GM18520 (cell line): Measurements from ENCODE around the gene FOXL1.

Experiments
- ATAC-seq: cut with Tn5 transposase; IDR thresholded peaks from one replicate; pipeline ENCODE4 v1.9.1; 2021; ENCODE audit not compliant: unreplicated experiment

Gene FOXL1

DNA sequence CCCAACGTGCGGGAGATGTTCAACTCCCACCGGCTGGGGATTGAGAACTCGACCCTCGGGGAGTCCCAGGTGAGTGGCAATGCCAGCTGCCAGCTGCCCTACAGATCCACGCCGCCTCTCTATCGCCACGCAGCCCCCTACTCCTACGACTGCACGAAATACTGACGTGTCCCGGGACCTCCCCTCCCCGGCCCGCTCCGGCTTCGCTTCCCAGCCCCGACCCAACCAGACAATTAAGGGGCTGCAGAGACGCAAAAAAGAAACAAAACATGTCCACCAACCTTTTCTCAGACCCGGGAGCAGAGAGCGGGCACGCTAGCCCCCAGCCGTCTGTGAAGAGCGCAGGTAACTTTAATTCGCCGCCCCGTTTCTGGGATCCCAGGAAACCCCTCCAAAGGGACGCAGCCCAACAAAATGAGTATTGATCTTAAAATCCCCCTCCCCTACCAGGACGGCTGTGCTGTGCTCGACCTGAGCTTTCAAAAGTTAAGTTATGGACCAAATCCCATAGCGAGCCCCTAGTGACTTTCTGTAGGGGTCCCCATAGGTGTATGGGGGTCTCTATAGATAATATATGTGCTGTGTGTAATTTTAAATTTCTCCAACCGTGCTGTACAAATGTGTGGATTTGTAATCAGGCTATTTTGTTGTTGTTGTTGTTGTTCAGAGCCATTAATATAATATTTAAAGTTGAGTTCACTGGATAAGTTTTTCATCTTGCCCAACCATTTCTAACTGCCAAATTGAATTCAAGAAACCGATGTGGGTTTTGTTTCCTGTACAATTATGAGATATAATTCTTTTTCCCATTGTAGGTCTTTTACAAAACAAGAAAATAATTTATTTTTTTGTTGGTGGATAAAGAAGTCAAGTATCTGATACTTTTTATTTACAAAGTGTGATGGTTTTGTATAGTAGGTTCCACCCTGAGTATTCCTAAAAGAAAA, 9.4 kb upstream of the FOXL1 start:
- ATAC-seq: no peak

DNA sequence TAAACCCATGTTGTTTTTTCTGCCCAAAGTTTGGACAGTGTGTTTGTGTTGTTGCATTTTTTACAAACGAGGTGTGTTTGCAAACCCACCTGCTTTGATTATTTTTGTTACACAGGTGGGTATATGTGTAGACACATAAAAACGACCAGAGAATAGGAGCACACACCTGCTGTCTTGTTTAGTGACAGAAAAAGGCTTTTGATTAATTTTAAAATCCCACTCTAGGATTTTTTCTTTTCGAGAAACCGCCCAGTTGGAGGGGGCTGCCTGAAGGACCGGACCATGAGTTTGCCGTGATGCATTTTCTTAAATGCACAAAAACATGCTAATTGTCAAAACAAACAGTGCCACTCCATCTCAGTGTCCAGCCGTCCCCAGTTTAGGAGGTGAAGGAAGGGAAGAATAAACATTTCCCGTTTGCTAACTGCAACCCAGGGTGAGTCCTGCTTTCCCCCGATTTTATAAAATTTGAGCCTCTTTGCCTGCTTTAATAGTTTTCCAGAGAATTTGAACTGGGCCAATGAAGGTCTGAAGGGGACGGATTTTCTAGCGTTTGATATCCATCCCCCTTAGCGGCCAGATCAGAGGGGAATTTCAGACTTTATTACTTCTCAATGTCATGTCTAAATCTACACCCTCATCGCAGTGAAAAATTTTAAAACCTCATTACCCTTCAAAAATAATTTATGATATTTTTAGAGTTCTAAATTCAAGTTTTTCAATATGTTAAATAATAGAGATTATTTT, 8.5 kb upstream of the FOXL1 start:
- no peak for ATAC-seq

DNA sequence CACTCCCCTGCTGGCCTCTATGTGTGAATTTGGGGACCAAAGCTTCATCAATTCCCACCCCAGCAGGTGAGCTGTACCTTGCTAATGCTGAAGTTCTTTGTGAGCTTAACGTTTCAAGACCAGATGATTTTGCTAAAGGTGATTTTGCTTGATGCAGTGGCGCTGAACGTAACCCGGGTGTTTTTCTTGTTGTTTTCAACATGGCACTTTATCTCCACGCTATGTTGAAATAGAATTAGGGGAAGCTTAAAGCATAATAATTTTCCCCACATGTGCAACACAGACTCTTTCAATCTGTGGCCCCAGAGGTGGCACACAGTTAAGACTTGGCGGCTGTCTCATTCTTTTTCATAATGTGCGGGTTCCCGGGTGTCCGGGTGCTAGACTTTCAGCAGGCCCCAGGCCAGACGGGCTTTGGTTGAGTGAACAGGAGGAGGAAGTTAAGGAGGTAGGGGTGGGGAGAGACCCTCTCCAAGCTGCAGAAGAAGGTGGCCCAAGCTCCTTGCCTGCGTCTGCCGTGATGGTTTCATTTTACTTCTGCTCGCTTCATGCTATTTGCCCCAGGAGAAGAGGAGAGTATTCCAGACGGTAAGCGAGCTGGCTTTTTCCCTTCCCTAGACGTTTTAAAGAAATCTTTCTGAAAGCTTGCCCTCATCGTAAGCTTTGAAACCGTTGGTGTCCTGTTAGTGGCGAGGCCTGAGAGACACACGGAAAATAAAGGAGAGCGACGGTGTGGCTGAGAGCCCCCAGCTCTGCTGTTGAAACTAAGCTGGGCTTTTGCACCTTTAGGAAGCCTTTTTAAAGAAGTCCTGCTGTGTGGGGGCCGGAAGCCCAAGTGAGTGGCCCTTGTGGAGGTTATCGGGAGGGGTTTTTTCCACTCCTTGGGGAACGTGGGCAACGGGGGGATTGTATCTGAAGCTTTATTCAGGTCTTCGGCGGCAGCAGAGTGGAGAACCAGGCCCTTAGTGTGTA, 7.5 kb upstream of the FOXL1 start:
- no peak for ATAC-seq

DNA sequence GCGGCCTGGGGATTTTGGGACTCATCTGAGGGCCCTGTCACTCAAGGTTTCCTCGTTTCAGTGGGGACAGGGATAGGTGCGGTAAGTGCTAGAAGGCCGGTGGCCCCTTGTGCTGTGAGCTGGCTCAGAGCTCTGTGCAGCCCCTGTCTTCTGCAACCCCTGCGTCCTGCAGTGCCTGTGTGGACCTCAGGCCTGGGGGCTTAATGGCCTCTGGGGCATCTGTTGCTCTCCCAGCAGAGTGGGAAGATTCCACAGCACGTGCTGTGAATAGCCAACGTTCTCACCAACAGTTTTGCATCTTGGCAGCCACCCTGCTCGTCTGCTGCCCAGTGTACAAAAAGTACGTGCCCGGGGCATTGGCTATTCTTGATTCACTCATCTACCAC, 6.8 kb upstream of the FOXL1 start:
- no peak for ATAC-seq

DNA sequence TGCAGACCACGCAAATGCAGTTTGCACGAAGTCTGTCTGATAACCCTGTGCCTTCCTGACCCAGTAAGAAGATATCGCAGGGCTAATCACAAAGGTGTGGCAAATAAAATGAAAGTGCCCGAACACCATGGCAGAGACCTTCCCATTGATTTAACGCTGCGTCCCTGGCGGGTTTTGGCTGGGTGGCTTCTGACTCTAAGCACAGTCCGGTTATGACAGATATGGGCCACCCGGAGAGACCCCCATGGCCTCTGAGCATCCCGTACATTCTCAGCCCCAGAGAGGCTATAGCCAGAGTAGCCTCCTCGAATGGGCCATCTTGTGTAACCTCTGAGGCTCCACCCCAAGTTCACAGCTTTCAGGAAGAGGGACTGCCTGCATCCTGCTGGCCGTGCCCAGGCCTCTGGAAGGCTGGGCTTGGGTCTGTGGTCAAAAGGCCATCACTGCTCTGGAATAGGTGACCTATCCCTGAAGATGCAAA, 6.3 kb upstream of the FOXL1 start:
- no peak for ATAC-seq

DNA sequence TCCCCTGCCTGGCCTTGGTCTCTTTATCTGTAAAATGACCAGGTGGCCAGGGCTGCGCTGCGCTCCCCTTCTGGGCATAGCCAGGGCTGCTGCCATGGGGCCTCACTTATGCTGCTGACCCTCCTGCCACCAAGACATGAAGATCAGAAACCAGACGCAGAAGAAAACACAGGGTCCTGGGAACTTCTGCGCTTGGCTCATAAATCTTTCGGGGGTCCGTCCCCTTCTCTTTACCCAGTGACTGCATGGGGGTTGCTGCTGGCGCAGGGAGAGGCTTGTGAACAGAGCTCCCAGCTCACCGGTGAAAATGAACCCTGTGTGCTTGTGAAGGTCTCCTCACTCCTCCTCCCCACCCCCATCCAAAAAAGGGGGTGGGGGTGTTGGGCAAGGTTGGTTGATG, 5.7 kb upstream of the FOXL1 start:
- no peak for ATAC-seq

DNA sequence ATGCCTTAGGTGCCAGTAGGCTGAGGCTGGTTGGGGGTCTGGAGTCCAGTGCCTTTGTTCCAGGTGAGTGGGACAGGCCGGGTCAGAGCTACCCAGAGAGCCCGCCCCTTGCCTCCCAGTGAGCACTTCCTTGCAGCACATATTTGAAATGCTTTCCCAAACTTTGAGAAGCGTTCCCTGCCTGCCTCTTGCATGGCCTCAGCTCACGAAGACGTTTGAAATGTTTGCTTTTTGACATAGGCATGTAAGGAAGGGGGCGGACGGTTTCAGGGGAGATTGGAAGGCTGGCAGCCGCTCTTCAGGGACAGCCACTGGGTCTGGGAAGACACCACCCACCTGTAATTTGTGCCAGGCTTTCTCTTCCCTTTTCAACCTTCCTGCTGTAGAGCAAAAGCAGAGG, 5.1 kb upstream of the FOXL1 start:
- ATAC-seq: no peak

DNA sequence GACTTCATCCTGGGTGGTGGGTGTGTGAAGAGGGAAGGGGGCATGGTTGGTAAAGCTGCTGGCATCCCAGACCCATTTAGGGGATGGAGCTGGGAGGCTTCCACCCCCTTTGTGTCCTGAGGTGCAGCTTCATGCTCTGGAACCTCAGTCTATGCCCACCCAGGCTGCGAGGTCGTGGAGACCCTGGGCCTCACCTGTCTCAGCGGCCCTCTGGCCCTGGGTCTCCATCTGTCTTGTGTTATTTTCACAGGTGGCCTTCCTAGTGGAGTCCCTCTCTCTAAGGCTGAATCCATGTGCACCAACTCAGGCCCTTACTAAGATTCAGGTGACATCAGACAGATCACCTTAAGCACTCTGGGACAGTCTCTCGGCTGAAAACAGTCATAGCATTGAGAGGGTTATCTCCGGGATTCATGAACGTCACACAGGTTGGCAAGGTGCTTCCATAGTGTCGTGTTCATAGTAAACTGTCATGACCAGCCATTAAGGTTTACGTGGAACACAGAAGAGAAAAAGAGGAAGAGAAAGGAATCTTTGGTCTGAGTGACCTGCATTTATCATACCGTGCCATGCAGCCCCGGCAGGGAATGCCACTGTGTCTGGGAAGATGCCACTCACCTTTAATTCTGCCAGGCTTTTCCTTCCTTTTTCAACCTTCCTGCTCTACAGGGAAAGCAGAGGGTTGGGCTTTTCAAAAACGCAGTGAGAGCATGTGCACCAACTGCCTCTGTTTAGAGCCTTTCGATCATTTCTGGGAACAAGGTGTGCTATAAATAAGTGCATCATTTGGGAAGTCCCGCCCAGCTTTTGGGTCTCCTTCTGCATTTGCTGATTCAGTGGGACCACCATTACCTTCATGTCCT, 4.5 kb upstream of the FOXL1 start:
- ATAC-seq: no peak

DNA sequence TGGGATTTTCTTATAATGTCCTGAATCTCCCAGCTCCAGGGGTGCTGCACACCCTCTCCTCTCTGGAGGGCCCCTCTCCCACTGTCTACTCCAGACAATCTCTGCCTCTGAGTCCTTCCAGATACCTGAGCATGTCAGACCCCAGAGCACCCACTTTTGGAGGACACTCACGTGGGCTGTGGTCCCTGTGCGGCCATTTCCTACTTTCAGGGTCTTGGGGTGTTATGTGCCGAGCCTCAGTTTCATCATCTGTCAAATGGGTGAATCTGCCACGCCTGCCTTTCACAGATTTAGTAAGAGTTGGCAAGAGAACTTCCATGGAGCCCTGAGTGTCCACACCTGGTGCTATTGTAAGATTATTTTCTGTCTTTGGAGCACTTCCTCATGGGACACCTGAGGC, 3.7 kb upstream of the FOXL1 start:
- ATAC-seq: no peak

DNA sequence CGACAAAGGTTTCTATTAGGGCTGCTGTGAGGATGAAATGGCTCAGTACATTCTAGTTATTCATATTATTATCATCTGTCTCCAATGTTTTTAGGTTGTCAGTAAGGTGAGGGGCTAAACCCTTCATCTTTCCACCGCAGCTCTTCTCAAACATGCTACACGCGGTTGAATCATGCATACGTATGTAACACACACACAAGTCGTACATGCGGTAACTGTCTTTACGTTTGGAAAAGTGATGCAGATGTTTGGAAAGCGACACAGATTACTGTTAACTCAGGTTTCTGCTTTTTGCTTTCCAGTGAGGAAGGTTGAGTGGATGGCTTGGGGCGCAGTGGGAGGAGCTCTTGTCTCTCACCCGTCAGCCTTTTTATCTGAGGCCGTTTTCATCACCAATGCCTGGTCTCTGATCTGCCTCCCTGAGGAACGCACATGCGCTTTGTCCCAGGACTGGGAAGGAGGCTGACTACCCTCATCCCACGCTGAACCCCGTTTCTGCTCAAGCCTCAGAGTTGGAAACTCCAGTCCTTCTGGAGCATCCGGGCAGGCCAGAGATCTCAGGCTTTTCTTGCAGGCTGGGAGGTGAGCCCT, 3.2 kb upstream of the FOXL1 start:
- ATAC-seq: no peak

DNA sequence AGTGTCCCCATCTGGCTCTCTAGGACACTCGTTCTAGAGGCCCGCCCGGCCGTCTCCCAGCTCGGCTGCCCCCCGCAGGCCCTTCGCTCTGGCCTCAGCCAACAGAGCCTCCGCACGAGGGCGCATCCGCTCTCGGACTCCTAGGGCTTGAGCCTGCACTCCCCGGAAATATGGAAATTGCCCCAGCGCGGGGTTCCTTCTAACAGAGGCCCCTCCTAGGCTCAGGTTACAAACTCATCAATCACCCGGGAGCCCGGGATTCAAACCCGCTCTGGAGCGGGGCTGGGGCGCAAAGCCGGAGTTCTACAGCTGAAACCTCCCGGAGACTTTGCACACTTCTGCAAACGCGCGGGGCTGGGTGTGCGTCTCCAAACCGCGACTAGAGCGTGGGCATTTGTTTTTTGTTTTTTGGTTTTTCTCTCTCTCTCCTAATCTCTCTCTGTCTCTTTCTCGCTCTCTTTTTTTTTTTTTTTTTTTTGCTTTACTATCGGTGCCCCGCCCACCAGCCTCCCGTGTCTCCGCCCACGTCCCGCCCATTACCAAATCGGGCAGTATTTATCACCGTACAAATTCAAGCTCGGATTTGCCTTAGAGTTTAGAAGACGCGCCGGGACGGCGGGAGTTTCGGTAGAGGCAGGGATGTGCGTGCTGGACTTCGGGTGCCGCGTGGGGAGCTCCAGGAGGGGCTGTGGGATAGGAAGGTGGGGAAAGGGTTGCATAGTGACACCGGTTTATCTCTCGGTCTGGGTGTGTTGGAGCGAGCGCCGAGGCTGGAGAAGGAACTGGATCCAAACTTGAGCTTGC, 2.4 kb upstream of the FOXL1 start:
- no peak for ATAC-seq

DNA sequence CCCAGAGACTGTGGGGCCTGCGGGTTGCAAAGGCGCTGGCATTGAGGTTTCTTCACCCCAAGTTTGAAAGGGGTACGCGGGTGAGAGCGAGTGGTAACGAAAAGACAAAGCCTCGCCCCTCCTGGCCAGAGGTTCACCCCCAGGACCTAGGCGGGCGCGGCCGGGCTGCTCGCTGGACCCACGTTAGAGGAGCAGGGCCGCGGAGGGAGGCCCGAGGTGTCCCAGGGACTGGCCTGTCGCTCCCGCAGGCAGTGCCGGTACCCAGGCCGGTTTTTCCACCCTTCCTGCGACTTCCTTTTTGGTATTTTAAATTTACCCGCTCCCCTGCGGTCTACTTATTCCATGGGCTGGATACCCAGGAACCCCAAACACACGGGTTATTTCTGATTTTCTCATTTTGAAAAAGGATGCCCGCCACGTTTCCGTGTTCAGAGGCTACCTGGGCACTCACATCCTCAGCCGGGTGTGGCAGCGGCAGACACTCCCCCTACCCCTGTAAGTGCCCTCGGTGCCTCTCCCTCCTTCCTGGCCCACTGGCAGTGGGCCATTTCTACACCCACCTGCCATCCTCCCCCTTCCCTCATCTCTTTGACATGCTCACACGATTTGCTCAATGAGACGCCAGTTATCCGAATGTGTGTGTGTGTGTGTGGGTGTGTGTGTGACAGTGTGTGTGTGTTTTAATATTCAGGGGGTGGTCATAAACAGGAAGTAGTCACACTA, 1.6 kb upstream of the FOXL1 start:
- no peak for ATAC-seq

DNA sequence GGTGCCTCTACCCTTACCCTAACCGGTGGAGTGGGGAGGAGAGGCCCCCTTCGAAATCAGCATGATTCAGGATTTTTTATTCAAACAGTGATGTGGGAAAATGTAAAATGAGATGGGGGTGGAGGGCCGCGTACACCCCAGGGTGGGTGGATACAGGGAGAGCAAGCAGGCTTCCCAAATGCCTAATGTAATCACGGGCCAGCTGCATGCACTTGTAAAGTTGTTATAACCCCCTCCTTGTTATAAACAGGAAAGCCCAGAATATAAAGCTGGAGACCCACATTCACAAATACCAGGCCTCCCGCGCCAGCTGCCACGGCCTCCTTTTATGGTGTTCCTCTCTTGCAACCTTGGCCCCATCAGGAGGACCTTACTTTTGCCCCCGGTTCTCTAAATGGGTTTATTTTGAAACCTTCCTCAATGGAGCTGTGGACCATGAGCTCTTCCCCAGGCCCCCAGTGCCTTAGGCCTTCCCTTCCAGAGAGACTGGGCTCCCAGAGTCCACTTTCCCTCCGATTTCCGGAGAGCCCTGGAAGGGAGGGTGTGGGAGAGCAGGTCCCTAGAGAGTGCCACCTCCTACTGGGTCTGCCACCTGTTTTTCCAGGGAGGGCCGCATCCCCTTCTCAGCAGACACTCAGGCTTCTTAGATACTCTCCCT, 906 bp upstream of the FOXL1 start:
- ATAC-seq: no peak

DNA sequence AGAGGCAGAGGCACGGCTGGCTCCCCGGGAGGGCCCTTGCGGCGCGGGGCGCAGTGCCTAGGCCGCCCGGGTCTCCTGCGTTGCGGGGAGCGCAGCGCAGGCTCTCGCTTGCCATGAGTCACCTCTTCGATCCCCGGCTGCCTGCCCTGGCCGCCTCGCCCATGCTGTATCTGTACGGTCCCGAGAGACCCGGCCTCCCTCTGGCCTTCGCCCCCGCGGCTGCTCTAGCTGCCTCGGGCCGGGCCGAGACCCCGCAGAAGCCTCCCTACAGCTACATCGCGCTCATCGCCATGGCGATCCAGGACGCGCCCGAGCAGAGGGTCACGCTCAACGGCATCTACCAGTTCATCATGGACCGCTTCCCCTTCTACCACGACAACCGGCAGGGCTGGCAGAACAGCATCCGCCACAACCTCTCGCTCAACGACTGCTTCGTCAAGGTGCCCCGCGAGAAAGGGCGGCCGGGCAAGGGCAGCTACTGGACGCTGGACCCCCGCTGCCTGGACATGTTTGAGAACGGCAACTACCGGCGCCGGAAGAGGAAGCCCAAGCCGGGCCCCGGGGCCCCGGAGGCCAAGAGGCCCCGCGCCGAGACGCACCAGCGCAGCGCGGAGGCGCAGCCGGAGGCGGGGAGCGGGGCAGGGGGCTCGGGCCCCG, 390 bp downstream of the FOXL1 start:
- ATAC-seq: no peak

DNA sequence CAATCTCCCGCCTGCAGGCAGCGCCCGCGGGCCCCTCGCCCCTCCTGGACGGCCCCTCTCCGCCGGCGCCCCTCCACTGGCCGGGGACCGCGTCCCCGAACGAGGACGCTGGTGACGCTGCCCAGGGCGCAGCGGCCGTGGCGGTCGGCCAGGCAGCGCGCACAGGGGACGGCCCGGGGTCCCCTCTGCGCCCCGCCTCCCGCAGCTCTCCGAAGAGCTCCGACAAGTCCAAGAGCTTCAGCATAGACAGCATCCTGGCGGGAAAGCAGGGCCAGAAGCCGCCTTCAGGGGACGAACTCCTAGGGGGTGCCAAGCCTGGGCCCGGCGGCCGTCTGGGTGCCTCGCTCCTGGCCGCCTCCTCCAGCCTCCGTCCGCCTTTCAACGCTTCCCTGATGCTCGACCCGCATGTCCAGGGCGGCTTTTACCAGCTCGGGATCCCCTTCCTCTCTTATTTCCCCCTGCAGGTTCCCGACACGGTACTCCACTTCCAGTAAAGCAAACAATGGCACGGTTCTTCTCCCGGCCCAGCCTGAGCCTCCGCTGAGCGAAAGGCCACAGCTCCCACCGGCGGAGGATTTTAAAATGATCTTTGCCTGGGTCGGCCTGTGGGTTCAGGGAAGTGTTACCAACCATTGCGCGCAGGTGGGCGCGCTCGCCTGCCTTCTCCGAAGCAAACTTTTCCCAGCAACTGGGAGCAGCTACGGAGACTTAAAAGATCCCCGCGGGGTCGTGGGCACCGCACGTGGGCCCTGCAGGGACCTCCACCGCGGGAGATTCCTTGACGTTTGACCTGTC, 1.1 kb downstream of the FOXL1 start:
- ATAC-seq: no peak

DNA sequence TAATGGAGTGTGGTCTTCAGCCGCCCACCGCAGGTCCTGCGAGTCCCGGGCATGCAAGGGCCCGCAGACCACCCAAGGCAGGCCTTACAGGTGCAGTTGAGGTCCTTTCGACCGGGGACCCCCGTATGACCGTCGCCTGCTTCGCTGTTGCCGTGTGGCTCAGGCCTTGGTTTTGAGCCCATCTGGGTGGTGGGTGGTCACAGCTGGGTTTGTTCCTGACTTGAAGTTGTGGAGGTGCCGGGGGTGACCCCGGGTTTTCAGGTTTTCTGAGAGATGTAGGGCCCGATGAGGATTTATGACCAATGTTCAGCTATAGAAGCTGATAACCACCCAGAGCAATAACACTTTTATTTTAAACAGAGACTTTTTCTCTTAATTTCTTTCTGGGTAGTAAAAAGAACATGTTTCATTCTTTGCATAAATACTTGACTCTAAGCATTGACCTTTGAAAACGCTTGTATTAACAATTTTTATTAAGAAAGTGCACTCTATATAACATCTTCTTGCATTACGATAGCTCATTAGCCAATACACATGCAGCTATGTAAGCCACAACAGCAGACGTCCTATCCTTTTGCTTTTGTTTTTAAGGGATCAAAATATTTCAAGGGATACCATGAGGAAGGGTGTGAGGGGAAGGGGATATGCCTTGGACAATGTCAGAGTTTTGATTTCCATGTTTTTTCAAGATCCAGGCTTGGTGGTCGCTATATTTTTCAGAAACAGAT, 1.9 kb downstream of the FOXL1 start:
- ATAC-seq: no peak
